ENCODE measurements around the gene NOXO1.
A peak's percentile ranks its signal among the peaks of the same experiment; 100 is the strongest.

The NOXO1 gene

GRCh38 chr16:2008009-2008526, 26.8 kb upstream of the NOXO1 start:
- peaks cover 61% of the 10 kb centered on the region for H3K79me2 ChIP-seq (ENCODE audit: insufficient read depth, low read length)
- H3K27me3 ChIP-seq (ENCODE audit: low read length): no peaks in the 10 kb centered on the region
- H4K20me1 ChIP-seq (ENCODE audit: low read depth, low read length): no peaks in the 10 kb centered on the region; the same call in 1 of the 2 replicates
- H3K9me2 ChIP-seq (replicated peaks; ENCODE audit: insufficient read depth, low read length): no peaks in the 10 kb centered on the region
- H3K9ac ChIP-seq (ENCODE audit: low read length): peak overlapping the region; percentile 76
- 0 out of 2 replicates have a peak, but pooled peaks cover 3% of the 10 kb centered on the region for H3F3A ChIP-seq (ENCODE audit: insufficient read depth)
- H3K27ac ChIP-seq (ENCODE audit: low read depth, low read length): peak overlapping the region; percentile 54
- H3K4me3 ChIP-seq (ENCODE audit: insufficient read depth, low read length, poor library complexity, severe bottlenecking): peak overlapping the region; percentile 83
- no peak overlapping the region for H2AFZ ChIP-seq (ENCODE audit: low read depth, low read length, severe bottlenecking)
- peak overlapping the region; percentile 92 for H3K4me2 ChIP-seq (ENCODE audit: low read depth, low read length, poor library complexity, severe bottlenecking)
- TF ChIP-seq EZH2phosphoT487 (conservative IDR thresholded peaks at IDR 0.05; ENCODE audit: low read length): no peak
- no peak for TF ChIP-seq CTCF (IDR thresholded peaks at IDR 0.05; ENCODE audit: insufficient read depth, low read length, poor library complexity, severe bottlenecking)
- no peaks in the 10 kb centered on the region for H3K36me3 ChIP-seq (ENCODE audit: low read length)
- H3K9me3 ChIP-seq (ENCODE audit: insufficient read depth, low read length): no peaks in the 10 kb centered on the region

GRCh38 chr16:2007081-2007836, 26.0 kb upstream of the NOXO1 start:
- H3F3A ChIP-seq (ENCODE audit: insufficient read depth): 0 out of 2 replicates have a peak, but pooled peaks cover 3% of the 10 kb centered on the region
- no peaks in the 10 kb centered on the region; the same call in 1 of the 2 replicates for H4K20me1 ChIP-seq (ENCODE audit: low read depth, low read length)
- 0 out of 2 replicates have a peak overlapping the region, but pooled peaks have one; percentile 54 for H3K27ac ChIP-seq (ENCODE audit: low read depth, low read length)
- H3K9me2 ChIP-seq (replicated peaks; ENCODE audit: insufficient read depth, low read length): no peaks in the 10 kb centered on the region
- peak overlapping the region; percentile 83 for H3K4me3 ChIP-seq (ENCODE audit: insufficient read depth, low read length, poor library complexity, severe bottlenecking)
- no peaks in the 10 kb centered on the region for H3K36me3 ChIP-seq (ENCODE audit: low read length)
- no peak overlapping the region for H2AFZ ChIP-seq (ENCODE audit: low read depth, low read length, severe bottlenecking)
- peak overlapping the region; percentile 76 for H3K9ac ChIP-seq (ENCODE audit: low read length)
- TF ChIP-seq EZH2phosphoT487 (conservative IDR thresholded peaks at IDR 0.05; ENCODE audit: low read length) (no peak), CTCF (IDR thresholded peaks at IDR 0.05; ENCODE audit: insufficient read depth, low read length, poor library complexity, severe bottlenecking) (no peak)
- H3K79me2 ChIP-seq (ENCODE audit: insufficient read depth, low read length): peaks cover 61% of the 10 kb centered on the region
- peak overlapping the region; percentile 92 for H3K4me2 ChIP-seq (ENCODE audit: low read depth, low read length, poor library complexity, severe bottlenecking)
- H3K27me3 ChIP-seq (ENCODE audit: low read length): no peaks in the 10 kb centered on the region
- no peaks in the 10 kb centered on the region for H3K9me3 ChIP-seq (ENCODE audit: insufficient read depth, low read length)

GRCh38 chr16:2006317-2006716, 25.0 kb upstream of the NOXO1 start:
- Histone ChIP-seq H3K9me3 (ENCODE audit: insufficient read depth, low read length) (no peaks in the 10 kb centered on the region), H3F3A (ENCODE audit: insufficient read depth) (0 out of 2 replicates have a peak, but pooled peaks cover 3% of the 10 kb centered on the region), H3K27me3 (ENCODE audit: low read length) (no peaks in the 10 kb centered on the region), H3K79me2 (ENCODE audit: insufficient read depth, low read length) (peaks cover 61% of the 10 kb centered on the region), H2AFZ (ENCODE audit: low read depth, low read length, severe bottlenecking) (no peak overlapping the region), H3K4me3 (ENCODE audit: insufficient read depth, low read length, poor library complexity, severe bottlenecking) (no peak overlapping the region), H4K20me1 (ENCODE audit: low read depth, low read length) (no peaks in the 10 kb centered on the region; the same call in 1 of the 2 replicates), H3K4me2 (ENCODE audit: low read depth, low read length, poor library complexity, severe bottlenecking) (no peak overlapping the region), H3K27ac (ENCODE audit: low read depth, low read length) (no peak overlapping the region), H3K9me2 (replicated peaks; ENCODE audit: insufficient read depth, low read length) (no peaks in the 10 kb centered on the region), H3K9ac (ENCODE audit: low read length) (no peak overlapping the region), H3K36me3 (ENCODE audit: low read length) (no peaks in the 10 kb centered on the region)
- TF ChIP-seq EZH2phosphoT487 (conservative IDR thresholded peaks at IDR 0.05; ENCODE audit: low read length) (no peak), CTCF (IDR thresholded peaks at IDR 0.05; ENCODE audit: insufficient read depth, low read length, poor library complexity, severe bottlenecking) (no peak)
